Measurements from ENCODE around the gene ALPI.
A peak's percentile ranks its signal among the peaks of the same experiment; 100 is the strongest.
"Not testable (repeated sequence)": the region's sequence is repeated elsewhere in the genome, so short reads cannot be mapped to it uniquely, and the experiment has no call there.

The ALPI gene

DNA sequence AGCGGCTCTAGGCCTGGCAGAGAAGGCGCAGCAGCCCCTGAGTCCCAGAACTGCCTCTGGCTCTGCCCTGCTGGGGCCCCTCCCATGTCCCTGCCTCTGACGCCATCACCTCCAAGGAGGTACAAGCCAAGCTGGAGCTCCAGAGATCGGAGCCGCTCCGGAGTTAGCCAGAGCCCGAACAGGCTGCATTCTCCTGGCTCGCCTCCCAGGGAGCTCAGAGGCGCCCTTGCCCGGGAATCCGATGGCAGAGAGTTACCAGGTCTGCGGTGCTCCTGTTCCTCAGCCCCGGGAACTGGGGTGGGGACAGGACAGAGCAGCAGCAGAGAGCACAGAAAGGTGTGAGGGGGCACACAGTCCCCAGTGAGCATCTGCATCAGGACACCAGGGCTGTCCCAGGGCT, 12.9 kb upstream of the ALPI start:
- not testable (repeated sequence) for DNase-seq (ENCODE audit: low spot score)

DNA sequence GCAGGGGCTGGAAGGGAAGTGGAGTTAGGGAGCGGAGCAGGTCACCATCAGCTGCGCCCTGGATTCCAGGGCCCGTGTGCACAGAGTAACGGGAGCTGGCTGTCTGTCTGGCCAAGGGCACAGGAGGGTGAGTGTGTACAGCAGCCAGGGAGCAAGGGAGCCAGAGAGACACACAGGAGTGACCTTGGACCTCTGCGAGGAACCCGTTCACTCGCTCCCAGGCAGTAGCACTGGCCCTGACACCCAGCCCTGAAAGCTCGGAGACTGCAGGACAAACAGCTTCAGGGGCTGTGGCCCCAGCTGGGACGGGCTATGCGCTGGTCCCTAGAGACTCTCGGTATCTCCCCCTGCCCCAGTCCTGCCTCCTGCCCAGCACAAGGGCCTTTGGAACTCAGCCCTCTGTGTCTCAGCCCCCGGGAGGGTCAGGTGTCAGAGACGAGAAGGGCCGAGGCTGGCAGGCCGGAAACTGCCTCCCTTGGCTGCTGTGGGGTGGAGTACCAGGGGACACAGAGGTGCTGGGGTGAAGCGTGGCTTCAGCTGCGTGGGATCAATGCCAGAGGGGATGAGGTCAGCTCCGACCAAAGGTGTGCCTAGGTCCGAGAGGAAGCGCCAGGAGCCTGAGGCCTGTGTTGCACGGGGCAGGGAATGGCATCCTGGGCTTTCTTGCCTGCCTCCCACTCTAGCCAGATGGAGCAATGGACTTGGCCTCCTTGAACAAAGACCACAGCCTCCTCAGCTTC, 12.1 kb upstream of the ALPI start:
- not testable (repeated sequence) for DNase-seq (ENCODE audit: low spot score)

DNA sequence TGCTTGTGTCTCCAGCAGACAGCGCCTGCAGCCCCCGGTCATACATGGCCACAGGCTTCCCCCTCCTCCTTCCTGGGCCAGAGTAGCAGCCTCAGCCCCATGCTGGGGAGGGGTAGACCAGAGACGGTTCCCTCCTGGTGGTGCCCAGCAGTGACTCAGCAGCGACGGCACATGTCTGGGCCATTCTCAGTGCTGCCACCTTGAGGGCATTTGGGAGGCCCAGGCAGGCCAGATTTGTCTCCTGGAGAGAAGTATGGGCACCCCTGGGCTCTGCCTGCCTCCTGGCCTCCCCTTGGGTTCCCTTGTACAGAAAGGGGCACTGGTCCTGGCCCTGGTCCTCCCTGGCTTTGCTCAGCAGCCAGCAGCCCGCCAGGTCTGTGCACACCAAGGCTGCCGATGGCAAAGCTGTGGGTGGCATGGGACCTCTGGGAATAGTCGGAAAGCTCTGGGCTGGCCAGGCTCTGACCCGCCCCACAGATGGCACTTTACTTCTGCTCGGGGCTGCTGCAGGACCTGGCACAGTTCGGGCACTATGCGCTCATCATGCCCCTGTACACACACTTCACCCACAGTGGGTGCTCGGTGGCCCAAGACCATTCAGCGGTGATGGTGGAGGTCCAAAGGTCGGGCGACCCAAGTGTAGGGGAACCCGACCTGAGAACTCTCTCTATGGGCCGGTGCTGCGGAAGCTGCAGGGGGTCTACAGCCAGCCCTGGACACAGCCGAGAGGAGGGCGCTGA, 11.4 kb upstream of the ALPI start:
- peak; percentile 45 for DNase-seq (ENCODE audit: low spot score)

- DNase-seq (ENCODE audit: low spot score): not testable (repeated sequence)
Measured at GRCh38 chr2:232445149-232445885, 10.6 kb upstream of the ALPI start.

- DNase-seq (ENCODE audit: low spot score): not testable (repeated sequence)
Measured at GRCh38 chr2:232446266-232446777, 9.6 kb upstream of the ALPI start.

DNA sequence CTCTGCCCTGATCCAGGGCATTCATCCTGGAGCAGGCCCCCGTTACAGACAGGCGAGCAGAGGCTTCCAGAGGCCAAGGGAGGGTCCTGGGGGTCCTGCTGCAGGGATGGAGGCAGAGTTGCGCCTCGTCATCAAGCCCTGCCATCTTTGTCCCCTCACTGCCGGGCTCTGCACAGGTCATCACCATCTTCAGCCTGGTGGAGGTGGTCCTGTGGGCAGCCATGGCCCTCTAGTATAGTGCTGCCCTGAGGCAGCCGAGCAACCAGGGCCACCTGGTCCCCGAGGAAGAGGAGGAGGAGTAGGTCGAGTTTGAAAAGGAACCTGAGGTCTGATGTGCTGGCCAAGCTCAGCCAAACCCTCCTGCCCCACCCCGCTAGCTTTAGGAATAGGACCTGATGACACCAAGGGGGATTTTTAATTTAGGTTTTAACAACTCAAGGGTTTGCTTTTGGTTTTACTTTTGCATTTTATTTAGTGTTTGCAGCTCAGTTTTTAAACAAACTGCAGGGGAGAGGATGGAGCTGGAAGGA, 8.8 kb upstream of the ALPI start:
- no peak for DNase-seq (ENCODE audit: low spot score)

GRCh38 chr2:232447638-232448303, 8.2 kb upstream of the ALPI start:
- DNase-seq (ENCODE audit: low spot score): no peak

- DNase-seq (ENCODE audit: low spot score): no peak
Measured at GRCh38 chr2:232448304-232448690, 7.7 kb upstream of the ALPI start.

DNA sequence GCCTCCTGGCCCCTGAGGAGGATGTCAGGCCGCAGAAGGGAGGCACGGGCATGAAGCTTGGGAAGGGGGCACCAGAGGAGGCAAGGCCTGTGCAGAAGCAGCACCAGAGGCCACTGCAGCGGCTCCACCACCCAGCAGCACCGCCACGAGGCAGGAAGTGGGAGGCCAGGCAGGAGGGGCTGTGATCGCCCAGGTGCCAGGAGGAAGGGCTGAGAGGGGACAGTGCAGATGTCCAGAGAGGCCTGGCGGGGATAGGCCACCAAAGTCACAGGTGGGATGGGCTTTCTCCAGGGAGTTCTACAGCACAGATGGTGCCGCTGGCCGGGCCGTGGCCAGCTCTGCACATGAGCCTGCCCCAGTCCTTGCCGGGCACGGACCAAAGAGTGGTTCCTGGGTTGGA, 6.0 kb upstream of the ALPI start:
- no peak for DNase-seq (ENCODE audit: low spot score)

- DNase-seq (ENCODE audit: low spot score): not testable (repeated sequence)
Measured at GRCh38 chr2:232451645-232452044, 4.3 kb upstream of the ALPI start.

GRCh38 chr2:232454630-232455029, 1.3 kb upstream of the ALPI start:
- DNase-seq (ENCODE audit: low spot score): no peak

GRCh38 chr2:232456296-232457120, 555 bp downstream of the ALPI start:
- no peak for DNase-seq (ENCODE audit: low spot score)

- DNase-seq (ENCODE audit: low spot score): no peak
Measured at GRCh38 chr2:232457121-232458011, 1.4 kb downstream of the ALPI start.

DNA sequence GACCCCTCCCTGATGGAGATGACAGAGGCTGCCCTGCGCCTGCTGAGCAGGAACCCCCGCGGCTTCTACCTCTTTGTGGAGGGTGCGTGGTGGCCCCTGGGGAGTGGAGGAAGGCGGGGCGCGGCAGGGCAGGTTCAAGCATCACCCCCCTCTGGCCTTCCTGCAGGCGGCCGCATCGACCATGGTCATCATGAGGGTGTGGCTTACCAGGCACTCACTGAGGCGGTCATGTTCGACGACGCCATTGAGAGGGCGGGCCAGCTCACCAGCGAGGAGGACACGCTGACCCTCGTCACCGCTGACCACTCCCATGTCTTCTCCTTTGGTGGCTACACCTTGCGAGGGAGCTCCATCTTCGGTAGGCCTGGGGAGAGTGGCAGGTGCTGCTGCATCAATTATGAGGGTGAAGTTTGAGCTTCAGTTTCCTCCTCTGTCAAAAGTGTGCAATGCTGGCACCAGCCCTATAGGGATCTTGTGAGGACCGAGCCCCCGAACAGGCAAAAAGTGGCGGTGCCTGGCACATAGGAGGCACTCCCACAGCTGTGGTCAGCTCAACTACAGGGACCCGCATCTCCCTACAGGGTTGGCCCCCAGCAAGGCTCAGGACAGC, 2.2 kb downstream of the ALPI start:
- DNase-seq (ENCODE audit: low spot score): no peak

DNA sequence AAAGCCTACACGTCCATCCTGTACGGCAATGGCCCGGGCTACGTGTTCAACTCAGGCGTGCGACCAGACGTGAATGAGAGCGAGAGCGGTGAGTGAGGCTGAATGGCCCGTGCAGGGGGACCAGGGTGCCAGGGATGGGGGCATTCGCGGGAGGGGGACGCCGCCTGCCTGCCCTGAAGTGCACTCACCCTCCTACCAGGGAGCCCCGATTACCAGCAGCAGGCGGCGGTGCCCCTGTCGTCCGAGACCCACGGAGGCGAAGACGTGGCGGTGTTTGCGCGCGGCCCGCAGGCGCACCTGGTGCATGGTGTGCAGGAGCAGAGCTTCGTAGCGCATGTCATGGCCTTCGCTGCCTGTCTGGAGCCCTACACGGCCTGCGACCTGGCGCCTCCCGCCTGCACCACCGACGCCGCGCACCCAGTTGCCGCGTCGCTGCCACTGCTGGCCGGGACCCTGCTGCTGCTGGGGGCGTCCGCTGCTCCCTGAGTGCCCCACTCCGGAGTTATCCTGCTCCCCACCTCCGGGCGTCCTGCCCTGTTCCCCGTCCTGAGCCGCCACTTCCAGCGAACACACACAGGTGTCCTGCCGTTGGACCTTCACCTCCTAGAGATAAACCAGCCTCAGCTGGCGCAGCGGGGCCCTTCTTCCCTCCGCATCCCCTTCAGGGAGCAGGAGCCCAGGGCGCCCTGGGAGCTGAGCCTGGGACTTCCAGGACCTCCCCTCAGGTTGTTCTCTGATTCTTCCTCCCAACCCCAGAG, 2.9 kb downstream of the ALPI start:
- no peak for DNase-seq (ENCODE audit: low spot score)

DNA sequence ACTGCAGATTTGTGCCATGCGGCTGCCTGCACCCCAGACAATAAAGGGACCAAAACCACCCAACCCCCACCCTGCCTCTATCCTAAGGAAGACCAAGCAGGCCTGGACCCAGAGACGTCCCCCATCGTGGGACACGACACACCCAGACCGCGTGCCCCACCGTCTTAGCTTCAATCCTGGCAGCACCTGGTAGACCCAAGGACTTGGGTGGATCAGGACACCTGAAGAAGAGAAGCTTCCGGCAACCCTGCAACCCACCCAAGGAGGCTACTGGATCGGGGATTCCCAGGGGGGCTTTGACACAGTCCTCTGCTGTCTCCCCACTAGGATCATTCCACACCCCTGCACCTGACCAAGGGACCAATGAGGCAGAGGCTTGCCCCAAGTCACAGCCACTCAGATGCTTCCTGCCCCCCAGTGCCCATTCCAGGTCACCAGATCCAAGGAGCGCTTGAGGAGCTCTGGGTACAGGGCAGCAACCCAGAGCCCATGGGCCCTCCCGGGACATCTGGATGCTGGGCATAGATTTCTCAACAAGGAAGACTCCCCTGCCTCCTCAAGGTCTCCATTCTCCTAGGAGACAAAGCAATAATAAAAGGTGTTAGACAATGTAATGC, 3.6 kb downstream of the ALPI start:
- DNase-seq (ENCODE audit: low spot score): no peak

- no peak for DNase-seq (ENCODE audit: low spot score)
Measured at GRCh38 chr2:232460171-232460570, 4.2 kb downstream of the ALPI start.

Data from CD4-positive, alpha-beta T cell treated with Interleukin-6 at 100 ng/mL for 8 hours (primary cell).